LHCN-M2 (cell line): ENCODE measurements around the gene DNAAF9. TPM values are rescaled to one million over a fixed set of nuclear protein-coding genes. Genes with fewer than 3 reads are reported as not detected.

Source experiments
- DNase-seq: peaks from one replicate; pipeline ENCODE4 v3.0.0-alpha.2; 2012; ENCODE audit warnings: low read depth
- total RNA-seq: library from RNA; depleted of rRNA; stranded (reverse); fragments of >200 nt; gene quantifications from 2 replicates; pipeline ENCODE4 v1.2.3, GENCODE V29; 2014

Gene DNAAF9
- total RNA-seq, 1 experiment from 2014 or later = 7.3 TPM

- no peak for DNase-seq
These were observed 5.3 kb upstream of the DNAAF9 start for GRCh38 chr20:3412600-3413392.

- no peak for DNase-seq
These were observed 3.0 kb upstream of the DNAAF9 start for GRCh38 chr20:3410464-3410863.

- no peak for DNase-seq
These were observed 1.9 kb upstream of the DNAAF9 start for GRCh38 chr20:3409417-3409816.

- peak; percentile 71 for DNase-seq
These were observed 535 bp upstream of the DNAAF9 start for GRCh38 chr20:3407771-3408637.

- DNase-seq = no peak
These were observed 909 bp downstream of the DNAAF9 start for GRCh38 chr20:3406481-3407039.

- no peak for DNase-seq
These were observed 1.6 kb downstream of the DNAAF9 start for GRCh38 chr20:3405696-3406358.

GRCh38 chr20:3405139-3405538 lies 2.3 kb downstream of the DNAAF9 start:
- no peak for DNase-seq

- DNase-seq = no peak
These were observed 3.1 kb downstream of the DNAAF9 start for GRCh38 chr20:3404402-3404801.

GRCh38 chr20:3403741-3404140 lies 3.7 kb downstream of the DNAAF9 start:
- DNase-seq = no peak

- no peak for DNase-seq
These were observed 5.0 kb downstream of the DNAAF9 start for GRCh38 chr20:3402453-3402852.

- no peak for DNase-seq
These were observed 7.0 kb downstream of the DNAAF9 start for GRCh38 chr20:3400260-3401155.

- peak; percentile 5 for DNase-seq
These were observed 8.7 kb downstream of the DNAAF9 start for GRCh38 chr20:3398681-3399252.

- no peak for DNase-seq
These were observed 11.0 kb downstream of the DNAAF9 start for GRCh38 chr20:3396492-3396891.

GRCh38 chr20:3392756-3393155 lies 14.7 kb downstream of the DNAAF9 start:
- DNase-seq = peak; percentile 9

GRCh38 chr20:3390759-3391425 lies 16.6 kb downstream of the DNAAF9 start:
- no peak for DNase-seq

GRCh38 chr20:3383878-3384495 lies 23.5 kb downstream of the DNAAF9 start:
- no peak for DNase-seq

- DNase-seq = no peak
These were observed 24.6 kb downstream of the DNAAF9 start for GRCh38 chr20:3382836-3383235.

- no peak for DNase-seq
These were observed 27.0 kb downstream of the DNAAF9 start for GRCh38 chr20:3380228-3381070.
